ENCODE measurements around the gene PRX. TPM values are rescaled to one million over a fixed set of nuclear protein-coding genes. Genes with fewer than 3 reads are reported as not detected.

The PRX gene
- total and polyA plus RNA-seq, 9 of the 15 experiments (the other 6 are each of a cell fraction or from before 2014, with no cell fraction given), result 0.65 to 3.5 (median 1.7) TPM; not detected in 2

DNA sequence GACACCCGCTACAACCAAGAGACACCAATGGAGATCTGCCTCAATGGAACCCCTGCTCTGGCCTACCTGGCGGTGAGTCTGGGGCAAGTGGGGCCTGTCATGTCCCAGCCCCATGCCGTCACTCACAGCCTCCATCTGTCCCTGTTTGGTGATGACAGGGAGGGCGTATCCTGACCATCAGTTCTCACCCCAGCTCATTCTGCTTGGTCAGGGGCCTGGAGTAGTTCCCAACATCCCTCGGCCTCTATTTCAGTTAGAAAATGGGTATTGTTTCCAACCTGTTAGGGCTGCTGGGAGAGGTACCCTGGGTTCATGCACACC is 41.4 kb downstream of the PRX start (continued):
- TF ChIP-seq, protein P1, sequence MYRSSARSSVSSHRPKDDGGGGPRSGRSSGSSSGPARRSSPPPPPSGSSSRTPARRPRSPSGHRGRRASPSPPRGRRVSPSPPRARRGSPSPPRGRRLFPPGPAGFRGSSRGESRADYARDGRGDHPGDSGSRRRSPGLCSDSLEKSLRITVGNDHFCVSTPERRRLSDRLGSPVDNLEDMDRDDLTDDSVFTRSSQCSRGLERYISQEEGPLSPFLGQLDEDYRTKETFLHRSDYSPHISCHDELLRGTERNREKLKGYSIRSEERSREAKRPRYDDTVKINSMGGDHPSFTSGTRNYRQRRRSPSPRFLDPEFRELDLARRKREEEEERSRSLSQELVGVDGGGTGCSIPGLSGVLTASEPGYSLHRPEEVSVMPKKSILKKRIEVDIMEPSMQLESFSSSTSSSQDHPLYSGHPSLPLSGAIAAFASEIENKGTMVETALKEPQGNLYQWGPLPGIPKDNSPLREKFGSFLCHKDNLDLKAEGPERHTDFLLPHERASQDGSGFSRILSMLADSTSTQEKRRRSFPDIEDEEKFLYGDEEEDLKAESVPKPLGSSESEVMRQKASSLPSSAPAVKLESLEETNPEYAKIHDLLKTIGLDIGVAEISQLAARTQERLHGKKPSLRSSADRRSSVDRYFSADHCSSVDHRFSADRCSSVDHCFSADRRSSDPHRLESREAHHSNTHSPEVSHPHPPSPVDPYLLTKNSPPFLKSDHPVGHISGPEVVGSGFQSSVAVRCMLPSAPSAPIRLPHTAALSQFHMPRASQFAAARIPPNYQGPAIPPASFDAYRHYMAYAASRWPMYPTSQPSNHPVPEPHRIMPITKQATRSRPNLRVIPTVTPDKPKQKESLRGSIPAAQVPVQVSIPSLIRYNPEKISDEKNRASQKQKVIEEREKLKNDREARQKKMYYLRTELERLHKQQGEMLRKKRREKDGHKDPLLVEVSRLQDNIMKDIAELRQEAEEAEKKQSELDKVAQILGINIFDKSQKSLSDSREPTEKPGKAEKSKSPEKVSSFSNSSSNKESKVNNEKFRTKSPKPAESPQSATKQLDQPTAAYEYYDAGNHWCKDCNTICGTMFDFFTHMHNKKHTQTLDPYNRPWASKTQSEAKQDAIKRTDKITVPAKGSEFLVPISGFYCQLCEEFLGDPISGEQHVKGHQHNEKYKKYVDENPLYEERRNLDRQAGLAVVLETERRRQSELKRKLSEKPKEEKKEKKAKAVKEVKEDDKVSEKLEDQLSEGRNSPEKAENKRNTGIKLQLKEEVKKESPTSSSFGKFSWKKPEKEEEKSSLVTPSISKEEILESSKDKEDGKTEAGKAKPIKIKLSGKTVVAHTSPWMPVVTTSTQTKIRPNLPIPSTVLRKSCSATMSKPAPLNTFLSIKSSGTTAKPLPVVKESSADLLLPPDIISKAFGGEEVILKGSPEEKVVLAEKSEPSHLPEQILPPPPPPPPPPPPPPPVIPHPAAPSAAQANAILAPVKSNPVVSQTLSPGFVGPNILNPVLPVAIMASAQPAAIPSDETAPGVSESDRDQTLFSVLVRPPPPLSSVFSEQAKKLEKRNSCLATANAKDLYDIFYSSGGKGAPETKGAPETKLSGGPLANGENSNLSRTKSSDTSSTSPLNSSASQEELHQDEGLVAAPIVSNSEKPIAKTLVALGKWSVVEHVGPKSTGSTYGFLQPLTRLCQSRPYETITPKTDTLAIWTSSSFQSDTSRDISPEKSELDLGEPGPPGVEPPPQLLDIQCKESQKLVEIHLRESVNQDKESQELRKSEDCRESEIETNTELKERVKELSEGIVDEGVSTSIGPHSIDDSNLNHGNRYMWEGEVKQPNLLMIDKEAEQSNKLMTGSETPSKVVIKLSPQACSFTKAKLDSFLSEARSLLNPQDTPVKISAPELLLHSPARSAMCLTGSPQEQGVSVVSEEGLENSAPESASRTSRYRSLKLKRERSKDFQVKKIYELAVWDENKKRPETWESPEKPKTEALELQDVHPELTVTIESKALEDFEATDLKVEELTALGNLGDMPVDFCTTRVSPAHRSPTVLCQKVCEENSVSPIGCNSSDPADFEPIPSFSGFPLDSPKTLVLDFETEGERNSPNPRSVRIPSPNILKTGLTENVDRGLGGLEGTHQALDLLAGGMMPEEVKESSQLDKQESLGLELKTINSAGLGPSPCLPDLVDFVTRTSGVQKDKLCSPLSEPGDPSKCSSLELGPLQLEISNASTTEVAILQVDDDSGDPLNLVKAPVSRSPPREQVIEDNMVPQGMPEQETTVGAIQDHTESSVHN (IDR thresholded peaks at IDR 0.05; ENCODE audit: borderline replicate concordance in 1 of 2, low read depth in 1 of 2), result no peak
- TF ChIP-seq JUND (IDR thresholded peaks at IDR 0.05; ENCODE audit: borderline replicate concordance, low read depth, low read length) (no peak), JUND (tag; IDR thresholded peaks at IDR 0.05; ENCODE audit: borderline replicate concordance, low read depth, low read length) (no peak), FOS (IDR thresholded peaks at IDR 0.05; ENCODE audit: extremely low read depth, insufficient read length) (no peak), SLC30A9 (CRISPR knock-in tag; IDR thresholded peaks at IDR 0.05) (no peak), HDAC6 (IDR thresholded peaks at IDR 0.05; ENCODE audit: low read depth, low read length) (no peak), STAT5B (CRISPR knock-in tag; IDR thresholded peaks at IDR 0.05) (no peak), MYC (IDR thresholded peaks at IDR 0.05; ENCODE audit: low read depth, low read length) (0 out of 2 replicates have a peak, but pooled peaks have one; percentile 14), MYC (CRISPR knock-in tag; IDR thresholded peaks at IDR 0.05; ENCODE audit: borderline replicate concordance, low read depth) (no peak), CEBPB (tag; IDR thresholded peaks at IDR 0.05) (no peak), NRF1 (conservative IDR thresholded peaks at IDR 0.05 in 1 of 2, IDR thresholded peaks at IDR 0.05 in 1 of 2) (no peak), ZFX (CRISPR knock-in tag; IDR thresholded peaks at IDR 0.05) (peak; percentile 32; the same call in 1 of the 2 replicates), SMARCA4 (IDR thresholded peaks at IDR 0.05) (no peak), ZKSCAN1 (IDR thresholded peaks at IDR 0.05; ENCODE audit: low read depth, low read length) (no peak), RB1 (IDR thresholded peaks at IDR 0.05; ENCODE audit: low read depth) (0 out of 2 replicates have a peak, but pooled peaks have one; percentile 12), ASH1L (IDR thresholded peaks at IDR 0.05; ENCODE audit: borderline replicate concordance, low read depth, partially characterized antibody) (no peak)
- TF ChIP-seq, protein P2, sequence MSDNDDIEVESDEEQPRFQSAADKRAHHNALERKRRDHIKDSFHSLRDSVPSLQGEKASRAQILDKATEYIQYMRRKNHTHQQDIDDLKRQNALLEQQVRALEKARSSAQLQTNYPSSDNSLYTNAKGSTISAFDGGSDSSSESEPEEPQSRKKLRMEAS (CRISPR knock-in tag; IDR thresholded peaks at IDR 0.05), result peak; percentile 39; the same call in 1 of the 2 replicates
- TF ChIP-seq, protein P3, sequence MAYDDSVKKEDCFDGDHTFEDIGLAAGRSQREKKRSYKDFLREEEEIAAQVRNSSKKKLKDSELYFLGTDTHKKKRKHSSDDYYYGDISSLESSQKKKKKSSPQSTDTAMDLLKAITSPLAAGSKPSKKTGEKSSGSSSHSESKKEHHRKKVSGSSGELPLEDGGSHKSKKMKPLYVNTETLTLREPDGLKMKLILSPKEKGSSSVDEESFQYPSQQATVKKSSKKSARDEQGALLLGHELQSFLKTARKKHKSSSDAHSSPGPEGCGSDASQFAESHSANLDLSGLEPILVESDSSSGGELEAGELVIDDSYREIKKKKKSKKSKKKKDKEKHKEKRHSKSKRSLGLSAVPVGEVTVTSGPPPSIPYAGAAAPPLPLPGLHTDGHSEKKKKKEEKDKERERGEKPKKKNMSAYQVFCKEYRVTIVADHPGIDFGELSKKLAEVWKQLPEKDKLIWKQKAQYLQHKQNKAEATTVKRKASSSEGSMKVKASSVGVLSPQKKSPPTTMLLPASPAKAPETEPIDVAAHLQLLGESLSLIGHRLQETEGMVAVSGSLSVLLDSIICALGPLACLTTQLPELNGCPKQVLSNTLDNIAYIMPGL (CRISPR knock-in tag; IDR thresholded peaks at IDR 0.05), result no peak
- TF ChIP-seq, protein P4, sequence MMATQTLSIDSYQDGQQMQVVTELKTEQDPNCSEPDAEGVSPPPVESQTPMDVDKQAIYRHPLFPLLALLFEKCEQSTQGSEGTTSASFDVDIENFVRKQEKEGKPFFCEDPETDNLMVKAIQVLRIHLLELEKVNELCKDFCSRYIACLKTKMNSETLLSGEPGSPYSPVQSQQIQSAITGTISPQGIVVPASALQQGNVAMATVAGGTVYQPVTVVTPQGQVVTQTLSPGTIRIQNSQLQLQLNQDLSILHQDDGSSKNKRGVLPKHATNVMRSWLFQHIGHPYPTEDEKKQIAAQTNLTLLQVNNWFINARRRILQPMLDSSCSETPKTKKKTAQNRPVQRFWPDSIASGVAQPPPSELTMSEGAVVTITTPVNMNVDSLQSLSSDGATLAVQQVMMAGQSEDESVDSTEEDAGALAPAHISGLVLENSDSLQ (IDR thresholded peaks at IDR 0.05), result peak; percentile 69; the same call in 1 of the 2 replicates
